Measurements from ENCODE around the gene HSPA6. TPM values are rescaled to one million over a fixed set of nuclear protein-coding genes. Genes with fewer than 3 reads are reported as not detected.
"Not testable (repeated sequence)": the region's sequence is repeated elsewhere in the genome, so short reads cannot be mapped to it uniquely, and the experiment has no call there.

Gene HSPA6
- total and polyA plus RNA-seq, 5 donors: 0.71 to 3.0 (median 1.8) TPM

DNA sequence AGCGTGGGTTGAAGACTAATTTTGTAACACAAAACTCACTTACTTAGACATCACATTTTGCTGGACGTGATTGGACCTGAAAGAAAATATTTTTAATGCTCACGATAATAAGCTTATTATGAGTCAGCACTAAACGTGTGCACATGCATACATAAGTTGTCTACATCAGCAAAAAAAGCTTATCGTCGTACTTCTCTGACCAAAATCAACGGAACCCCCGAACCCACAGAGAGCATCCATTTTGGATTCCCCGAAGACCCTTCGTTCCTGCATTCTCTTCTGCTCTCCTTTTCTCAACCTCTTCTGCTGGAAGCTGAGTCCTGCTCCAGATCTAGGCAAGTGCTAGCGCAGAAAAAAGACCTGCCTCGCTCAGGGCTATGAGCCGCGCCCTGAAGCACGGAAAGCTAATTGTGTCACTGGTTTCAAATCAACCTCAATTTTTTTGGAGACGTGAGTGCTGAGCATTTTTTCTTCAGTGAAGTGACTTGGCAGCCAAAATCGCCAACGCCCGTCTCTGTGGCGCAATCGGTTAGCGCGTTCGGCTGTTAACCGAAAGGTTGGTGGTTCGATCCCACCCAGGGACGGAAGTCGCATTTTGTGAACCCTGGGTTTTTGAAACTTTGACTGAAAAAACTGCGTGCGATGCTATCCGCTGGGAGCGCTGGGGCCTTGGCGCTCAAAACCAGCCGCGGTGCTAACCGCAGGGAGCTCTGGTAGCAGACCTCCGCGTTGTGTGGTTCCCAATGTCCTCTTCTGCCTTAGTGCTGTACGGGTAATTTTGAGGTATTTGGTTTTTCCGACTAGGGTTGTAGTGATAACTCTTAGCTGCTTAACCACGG is 15.6 kb downstream of the HSPA6 start:
- ATAC-seq (peak; percentile 82 to 83), DNase-seq (peak; percentile 81 to 90 (median 90))
- H3K4me1 ChIP-seq (ENCODE audit: control insufficient read depth, insufficient read depth, low read length); H3K9me3 ChIP-seq (ENCODE audit: control insufficient read depth, low read length); intact Hi-C loops (cut with DNase I); H3K27me3 ChIP-seq (ENCODE audit: control insufficient read depth, insufficient read depth): not testable (repeated sequence)
- H3K4me3 ChIP-seq (ENCODE audit: low read length): peak overlapping the region; percentile 77
- H3K27ac ChIP-seq (ENCODE audit: low read length): peak overlapping the region; percentile 72
- 5% methylated on average over 41 of the region's 41 CpGs for WGBS

DNA sequence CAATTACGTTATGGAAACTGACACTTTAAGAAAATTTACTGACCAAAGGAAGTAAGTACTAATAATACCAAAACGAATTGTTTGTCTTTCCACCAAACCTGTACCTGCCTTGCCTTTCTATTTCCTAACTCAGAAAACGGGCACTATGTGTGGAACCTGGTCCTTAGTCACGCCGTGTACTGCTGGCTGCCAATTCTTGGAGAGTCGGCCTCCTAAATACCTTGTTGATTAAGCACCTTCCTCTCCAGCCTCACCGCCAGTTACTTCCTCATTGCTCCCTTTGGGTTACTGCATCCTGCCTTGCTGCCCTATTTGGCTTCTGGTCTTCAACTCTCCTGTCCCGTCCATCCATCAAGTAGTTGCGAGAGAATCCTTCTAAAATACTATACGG is 16.2 kb downstream of the HSPA6 start:
- H3K27ac ChIP-seq (ENCODE audit: low read length); H3K4me3 ChIP-seq (ENCODE audit: low read length); H3K27me3 ChIP-seq (ENCODE audit: control insufficient read depth, insufficient read depth); H3K4me1 ChIP-seq (ENCODE audit: control insufficient read depth, insufficient read depth, low read length); DNase-seq; intact Hi-C loops (cut with DNase I); H3K9me3 ChIP-seq (ENCODE audit: control insufficient read depth, low read length): not testable (repeated sequence)
- whole genome bisulfite sequencing: 50% methylated on average over 10 of the region's 10 CpGs
- peak; percentile 12 to 35 for ATAC-seq

DNA sequence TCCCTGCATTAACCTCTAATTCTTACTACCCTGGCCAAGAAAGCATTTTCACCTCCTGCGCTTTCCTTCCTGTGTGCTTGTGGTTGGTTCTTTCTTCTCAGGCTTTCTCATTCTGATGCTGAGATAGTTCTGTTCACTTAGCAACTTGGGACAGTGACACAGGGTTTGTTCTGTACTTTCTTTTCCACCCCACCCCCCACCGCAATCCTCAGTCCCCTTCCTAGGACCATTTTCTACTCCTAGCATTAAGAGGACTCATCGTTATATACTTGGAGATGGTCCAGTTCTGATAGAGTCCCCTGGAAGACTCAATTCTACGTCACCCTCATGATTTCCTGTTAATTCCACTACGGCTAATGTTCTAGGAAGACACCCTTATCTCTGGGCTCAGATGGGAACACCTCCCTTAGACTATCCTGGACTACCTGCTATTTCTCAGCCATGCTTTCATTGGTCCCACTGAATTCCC is 17.8 kb downstream of the HSPA6 start:
- H3K27me3 ChIP-seq (ENCODE audit: control insufficient read depth, insufficient read depth); H3K9me3 ChIP-seq (ENCODE audit: control insufficient read depth, low read length); H3K4me3 ChIP-seq (ENCODE audit: low read length); intact Hi-C loops (cut with DNase I); H3K4me1 ChIP-seq (ENCODE audit: control insufficient read depth, insufficient read depth, low read length); ATAC-seq; H3K27ac ChIP-seq (ENCODE audit: low read length); DNase-seq: not testable (repeated sequence)
- WGBS: 53% methylated on average over 5 of the region's 5 CpGs

DNA sequence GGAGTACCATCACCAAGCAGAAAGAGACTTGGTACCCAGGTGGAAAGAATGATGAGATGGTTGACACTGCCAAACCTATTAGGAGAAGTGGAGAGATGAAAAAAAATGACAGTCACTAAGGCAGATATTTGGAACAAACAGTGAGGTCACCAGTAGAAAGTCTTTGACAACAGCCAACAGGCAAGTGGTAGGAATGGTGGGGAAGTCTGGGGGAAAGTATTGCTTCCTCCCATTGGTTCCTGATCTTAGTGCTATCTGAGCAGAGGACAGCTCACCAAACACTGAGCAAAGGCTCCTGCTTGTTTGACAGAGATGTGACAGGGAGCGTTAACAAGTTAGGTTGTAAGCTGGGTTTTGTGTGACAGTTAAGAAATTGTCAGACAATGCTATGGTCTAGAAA is 18.8 kb downstream of the HSPA6 start:
- ATAC-seq; intact Hi-C loops (cut with DNase I); H3K27ac ChIP-seq (ENCODE audit: low read length); DNase-seq; H3K9me3 ChIP-seq (ENCODE audit: control insufficient read depth, low read length); H3K4me1 ChIP-seq (ENCODE audit: control insufficient read depth, insufficient read depth, low read length); H3K27me3 ChIP-seq (ENCODE audit: control insufficient read depth, insufficient read depth); H3K4me3 ChIP-seq (ENCODE audit: low read length): not testable (repeated sequence)
- 81% methylated on average over 1 of the region's 1 CpG for WGBS

DNA sequence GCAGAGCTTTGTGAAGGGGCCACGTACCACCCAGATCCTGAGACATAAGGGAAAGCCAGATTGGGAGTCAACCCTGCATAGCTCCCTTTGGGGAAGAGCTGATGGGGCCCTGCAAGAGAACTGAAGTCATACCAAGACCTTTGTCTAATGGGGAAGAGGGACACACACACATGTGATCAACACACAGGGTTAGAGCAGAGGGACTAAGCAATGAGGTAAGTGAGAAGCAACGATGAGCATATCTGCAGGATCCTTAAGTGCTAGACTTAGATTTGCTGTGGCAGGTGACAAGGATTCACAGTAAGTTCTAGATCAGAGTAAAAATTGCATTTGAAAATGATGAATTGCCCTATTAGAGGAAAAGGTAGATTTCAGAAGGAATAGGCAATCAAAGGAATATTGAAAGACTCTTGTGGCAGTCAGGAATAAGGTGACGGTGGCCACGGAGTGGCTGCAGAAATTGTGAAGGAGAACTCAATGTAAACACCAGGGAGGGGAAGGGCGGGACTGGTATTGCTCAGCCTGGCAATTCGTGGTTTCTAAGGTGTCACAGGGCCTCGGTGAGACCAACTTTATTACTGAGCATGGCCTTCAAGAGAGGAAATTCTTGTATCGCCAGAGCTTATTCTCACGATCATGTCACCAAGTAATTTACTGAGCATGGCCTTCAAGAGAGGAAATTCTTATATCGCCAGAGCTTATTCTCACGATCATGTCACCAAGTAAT is 20.8 kb downstream of the HSPA6 start:
- H3K27ac ChIP-seq (ENCODE audit: low read length); intact Hi-C loops (cut with DNase I): not testable (repeated sequence)

DNA sequence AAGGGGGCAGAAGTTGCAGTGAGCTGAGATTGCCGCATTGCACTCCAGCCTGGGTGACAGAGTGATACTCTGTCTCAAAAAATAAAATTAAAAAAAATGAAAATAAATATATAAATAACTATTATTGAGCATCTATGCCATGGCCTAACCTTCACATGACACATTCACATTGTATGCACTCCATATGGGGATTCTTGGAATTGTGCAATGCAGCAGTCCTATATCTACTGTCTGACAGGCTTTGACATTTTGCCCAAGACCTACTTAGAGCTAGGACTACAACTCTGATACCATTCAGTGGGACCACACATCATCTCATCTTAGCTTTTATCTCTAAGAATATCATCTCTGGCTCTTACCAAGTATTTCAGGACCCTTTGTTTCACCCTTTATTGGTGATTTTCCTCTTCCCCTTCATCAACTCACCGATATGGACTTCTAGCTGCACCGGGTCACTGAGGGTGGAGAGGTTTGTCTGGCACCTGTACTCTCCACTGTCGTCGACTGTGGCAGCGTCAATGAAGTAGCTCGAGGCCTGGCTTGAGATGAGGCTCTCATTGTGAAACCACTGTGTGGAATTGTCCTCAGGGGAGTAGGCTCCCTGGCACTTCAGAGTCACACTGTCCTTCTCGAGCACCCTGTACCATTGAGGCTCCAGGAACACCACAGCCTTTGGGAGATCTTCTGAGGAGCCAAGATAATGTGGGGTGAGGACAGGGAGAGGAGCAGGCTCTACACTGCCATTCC is 23.8 kb downstream of the HSPA6 start:
- H3K9me3 ChIP-seq (ENCODE audit: control insufficient read depth, low read length); intact Hi-C loops (cut with DNase I); DNase-seq; H3K27me3 ChIP-seq (ENCODE audit: control insufficient read depth, insufficient read depth); H3K27ac ChIP-seq (ENCODE audit: low read length); H3K4me3 ChIP-seq (ENCODE audit: low read length); H3K4me1 ChIP-seq (ENCODE audit: control insufficient read depth, insufficient read depth, low read length): not testable (repeated sequence)
- peak; percentile 7 to 20 for ATAC-seq
- 89% methylated on average over 8 of the region's 8 CpGs for whole genome bisulfite sequencing

More for the DNA sequence above, 20.8 kb downstream of the HSPA6 start:
- DNase-seq: peak in 1 of 3 donors; percentile 46
- not testable (repeated sequence) for H3K9me3 ChIP-seq (ENCODE audit: control insufficient read depth, low read length); H3K4me3 ChIP-seq (ENCODE audit: low read length); H3K4me1 ChIP-seq (ENCODE audit: control insufficient read depth, insufficient read depth, low read length); ATAC-seq; H3K27me3 ChIP-seq (ENCODE audit: control insufficient read depth, insufficient read depth)
- WGBS: 72% methylated on average over 10 of the region's 11 CpGs

DNA sequence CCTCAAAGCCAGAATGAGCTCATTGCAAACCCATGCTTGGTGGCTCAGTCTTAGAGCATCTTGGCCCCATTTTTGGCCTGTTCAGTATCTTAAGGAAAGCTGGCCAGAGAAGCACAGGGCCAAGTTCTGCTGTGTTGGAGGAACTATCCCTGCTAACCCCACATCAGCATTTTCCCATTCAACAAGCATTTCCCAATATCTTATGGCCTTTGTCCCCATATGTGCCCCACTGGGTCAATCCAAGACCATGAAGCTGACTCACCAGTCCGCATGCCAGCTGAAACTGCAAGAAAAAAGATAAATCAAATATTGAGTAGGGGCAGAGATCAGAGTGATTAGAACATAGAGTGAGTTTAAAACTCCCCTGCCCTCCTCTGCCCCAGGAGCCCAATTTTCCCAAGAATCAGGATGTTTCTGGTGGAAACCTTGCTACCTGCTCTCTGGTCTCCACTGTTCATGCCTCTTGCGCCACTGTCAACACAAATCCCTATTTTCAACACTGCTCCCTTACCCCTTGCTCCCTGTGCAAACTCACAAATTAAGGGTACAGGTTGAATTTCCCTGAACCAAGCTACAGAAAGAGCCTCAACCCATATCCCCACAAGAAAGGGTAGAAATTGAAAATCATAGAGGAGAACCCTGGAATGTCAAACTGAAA is 24.5 kb downstream of the HSPA6 start:
- DNase-seq; intact Hi-C loops (cut with DNase I); H3K4me1 ChIP-seq (ENCODE audit: control insufficient read depth, insufficient read depth, low read length); H3K9me3 ChIP-seq (ENCODE audit: control insufficient read depth, low read length); H3K4me3 ChIP-seq (ENCODE audit: low read length); H3K27me3 ChIP-seq (ENCODE audit: control insufficient read depth, insufficient read depth): not testable (repeated sequence)
- H3K27ac ChIP-seq (ENCODE audit: low read length): peak overlapping the region; percentile 8
- WGBS: 74% methylated on average over 1 of the region's 2 CpGs
- ATAC-seq: peak; percentile 55 to 63

DNA sequence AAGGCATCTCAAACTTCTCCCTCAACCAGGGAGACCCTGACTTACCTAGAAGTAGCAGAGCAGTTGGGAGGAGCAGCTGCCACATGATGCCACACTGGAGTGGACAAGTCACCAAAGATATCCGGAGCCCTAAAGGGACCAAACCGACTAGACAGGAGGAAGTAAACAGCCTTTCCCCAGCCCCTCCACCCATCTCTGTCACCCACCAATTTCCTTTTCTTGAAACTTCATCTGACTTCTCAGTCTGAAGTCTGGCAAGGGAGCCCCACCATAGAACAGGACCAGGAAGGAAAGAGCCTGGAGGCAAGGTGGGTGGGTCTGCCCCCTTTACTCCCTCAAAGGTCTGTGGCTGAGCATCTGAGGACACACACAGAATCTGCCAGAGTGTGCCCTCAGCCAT is 25.3 kb downstream of the HSPA6 start, which contains the start of gene FCGR3A:
Gene FCGR3A, minus strand, starts transcription at position 167 of the 400 bp plus-strand sequence. Its CDS starts 82 bp downstream, at position 85.
- no peaks in the 10 kb centered on the region for H3K9me3 ChIP-seq (ENCODE audit: control insufficient read depth, low read length)
- no peaks in the 10 kb centered on the region for H3K4me1 ChIP-seq (ENCODE audit: control insufficient read depth, insufficient read depth, low read length)
- WGBS: 60% methylated on average over 2 of the region's 2 CpGs
- peak within 1 kb of the TSS; percentile 8 for H3K27ac ChIP-seq (ENCODE audit: low read length)
- DNase-seq (peak in 1 of 3 donors; percentile 20), ATAC-seq (peak; percentile 42 to 50)
- no peaks in the 10 kb centered on the region for H3K27me3 ChIP-seq (ENCODE audit: control insufficient read depth, insufficient read depth)
- no peak within 1 kb of the TSS for H3K4me3 ChIP-seq (ENCODE audit: low read length)
- intact Hi-C loops (cut with DNase I): no loop called here

DNA sequence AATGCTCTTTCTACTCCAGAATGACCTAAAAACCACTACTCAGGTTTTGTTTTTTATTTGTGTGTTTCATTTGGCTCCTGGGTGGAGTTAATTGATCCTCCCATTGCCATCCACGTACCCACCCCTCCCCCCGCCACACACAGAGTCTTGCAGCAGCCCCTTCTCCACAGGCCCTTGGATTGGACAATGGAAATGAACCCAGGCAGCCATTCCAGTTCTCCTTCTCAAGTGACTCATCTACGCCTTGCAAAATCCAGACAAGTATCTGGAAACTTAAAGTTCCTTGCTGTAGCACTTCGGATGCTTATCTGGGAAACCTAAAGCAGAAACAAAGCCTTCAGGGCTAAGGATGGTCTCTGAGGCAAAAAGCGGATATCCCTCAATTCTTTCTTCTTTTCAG is 26.6 kb downstream of the HSPA6 start:
- intact Hi-C loops (cut with DNase I); H3K4me1 ChIP-seq (ENCODE audit: control insufficient read depth, insufficient read depth, low read length); H3K27me3 ChIP-seq (ENCODE audit: control insufficient read depth, insufficient read depth); H3K4me3 ChIP-seq (ENCODE audit: low read length); H3K9me3 ChIP-seq (ENCODE audit: control insufficient read depth, low read length); H3K27ac ChIP-seq (ENCODE audit: low read length): not testable (repeated sequence)
- 77% methylated on average over 5 of the region's 5 CpGs for WGBS
- DNase-seq (peak in 2 of 3 donors; percentile 24 to 60), ATAC-seq (peak in 1 of 2 donors; percentile 18)

DNA sequence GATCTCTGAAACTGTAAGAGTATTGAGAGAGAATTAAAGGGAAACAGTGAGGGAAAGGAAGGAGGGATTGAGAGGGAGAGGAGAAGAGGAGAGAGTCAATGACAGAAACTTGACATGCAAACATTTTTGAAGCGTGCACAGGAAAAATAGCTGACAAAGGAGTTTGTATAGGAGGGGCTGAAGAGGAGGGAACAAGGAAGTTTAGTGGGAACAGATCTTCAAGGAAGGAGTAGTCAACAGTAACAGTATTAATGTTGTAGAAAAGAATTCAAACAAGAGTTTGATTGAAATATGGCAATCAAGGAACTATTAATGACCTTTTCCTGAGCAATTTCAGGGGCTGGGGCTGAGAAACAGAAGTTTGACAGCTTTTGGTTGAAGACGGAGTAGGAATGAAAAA is 29.3 kb downstream of the HSPA6 start:
- intact Hi-C loops (cut with DNase I); H3K27me3 ChIP-seq (ENCODE audit: control insufficient read depth, insufficient read depth); DNase-seq; H3K9me3 ChIP-seq (ENCODE audit: control insufficient read depth, low read length); H3K4me1 ChIP-seq (ENCODE audit: control insufficient read depth, insufficient read depth, low read length); H3K27ac ChIP-seq (ENCODE audit: low read length); H3K4me3 ChIP-seq (ENCODE audit: low read length): not testable (repeated sequence)
- WGBS: 81% methylated on average over 1 of the region's 2 CpGs
- ATAC-seq: peak in 1 of 2 donors; percentile 38

All from right cardiac atrium (tissue), 5 donors.